H9 (cell line): ENCODE results near the gene OR2Y1. TPM values are rescaled to one million over a fixed set of nuclear protein-coding genes. Genes with fewer than 3 reads are reported as not detected.

Source experiments
- DNase-seq: peaks from one replicate; pipeline ENCODE4 v3.0.0-alpha.2; 2017
- H2AFZ ChIP-seq: one replicate; pipeline ENCODE4 v1.6.1; 2013; ENCODE audit warnings: mild to moderate bottlenecking, low read length, control low read depth, moderate library complexity
- H2AK5ac ChIP-seq: 2 replicates; pipeline ENCODE4 v1.6.1; 2013; ENCODE audit warnings: low read length, control low read depth, mixed read lengths; ENCODE audit not compliant: insufficient read length
- H2BK120ac ChIP-seq: one replicate; pipeline ENCODE4 v1.6.1; 2013; ENCODE audit warnings: low read depth, mild to moderate bottlenecking, low read length, control low read depth, inconsistent platforms; ENCODE audit not compliant: poor library complexity, severe bottlenecking
- H2BK12ac ChIP-seq: 2 replicates; pipeline ENCODE4 v1.6.1; 2013; ENCODE audit warnings: low read length, control low read depth, mixed read lengths, low read depth; ENCODE audit not compliant: insufficient read length
- H2BK15ac ChIP-seq: 2 replicates; pipeline ENCODE4 v1.6.1; 2013; ENCODE audit warnings: low read depth, low read length, control low read depth
- H2BK20ac ChIP-seq: one replicate; pipeline ENCODE4 v1.6.1; 2013; ENCODE audit warnings: low read depth, mild to moderate bottlenecking, low read length, control low read depth, inconsistent platforms; ENCODE audit not compliant: poor library complexity, severe bottlenecking
- H2BK5ac ChIP-seq: 2 replicates; pipeline ENCODE4 v1.6.1; 2013; ENCODE audit warnings: low read length, control low read depth, mixed read lengths; ENCODE audit not compliant: insufficient read length
- H3K14ac ChIP-seq: 2 replicates; pipeline ENCODE4 v1.6.1; 2013; ENCODE audit warnings: low read length, control low read depth; ENCODE audit not compliant: insufficient read depth
- H3K18ac ChIP-seq: 2 replicates; pipeline ENCODE4 v1.6.1; 2013; ENCODE audit warnings: low read depth, mild to moderate bottlenecking, mixed read lengths, low read length, control low read depth; ENCODE audit not compliant: insufficient read length
- H3K23ac ChIP-seq: 2 replicates; pipeline ENCODE4 v1.6.1; 2013; ENCODE audit warnings: low read length, control low read depth, mixed read lengths, low read depth; ENCODE audit not compliant: insufficient read length
- H3K23me2 ChIP-seq: 2 replicates; pipeline ENCODE4 v1.6.1; 2013; ENCODE audit warnings: low read depth, mild to moderate bottlenecking, mixed read lengths, low read length, control low read depth; ENCODE audit not compliant: insufficient read length, poor library complexity, severe bottlenecking
- H3K27ac ChIP-seq: 2 replicates; pipeline ENCODE4 v1.5.1; 2013; ENCODE audit warnings: low read length, control low read depth, mixed read lengths, low read depth; ENCODE audit not compliant: insufficient read length
- H3K27me3 ChIP-seq: 2 replicates; pipeline ENCODE4 v1.6.1; 2013; ENCODE audit warnings: low read length, control low read depth, inconsistent platforms; ENCODE audit not compliant: insufficient read depth
- H3K4ac ChIP-seq: 2 replicates; pipeline ENCODE4 v1.6.1; 2013; ENCODE audit warnings: low read depth, mild to moderate bottlenecking, control low read depth, inconsistent platforms, low read length, moderate library complexity
- H3K4me1 ChIP-seq: 2 replicates; pipeline ENCODE4 v1.6.1; 2013; ENCODE audit warnings: low read length, control low read depth, inconsistent platforms; ENCODE audit not compliant: insufficient read depth
- H3K4me2 ChIP-seq: 2 replicates; pipeline ENCODE4 v1.6.1; 2013; ENCODE audit warnings: low read length, control low read depth, mixed read lengths; ENCODE audit not compliant: insufficient read length, insufficient read depth
- H3K56ac ChIP-seq: 2 replicates; pipeline ENCODE4 v1.6.1; 2013; ENCODE audit warnings: low read depth, mild to moderate bottlenecking, mixed read lengths, low read length, control low read depth; ENCODE audit not compliant: insufficient read length
- H3K79me1 ChIP-seq: 2 replicates; pipeline ENCODE4 v1.6.1; 2013; ENCODE audit warnings: low read depth, mild to moderate bottlenecking, moderate library complexity, low read length, control low read depth, inconsistent platforms; ENCODE audit not compliant: insufficient read depth, poor library complexity, severe bottlenecking
- H3K79me2 ChIP-seq: 2 replicates; pipeline ENCODE4 v1.6.1; 2013; ENCODE audit warnings: low read length, control low read depth, inconsistent platforms; ENCODE audit not compliant: insufficient read depth
- H3K9ac ChIP-seq: 2 replicates; pipeline ENCODE4 v1.6.1; 2013; ENCODE audit warnings: low read length, control low read depth, mixed read lengths; ENCODE audit not compliant: insufficient read length; ENCODE audit errors: extremely low read depth
- H3K9me3 ChIP-seq: one replicate; pipeline ENCODE4 v1.6.1; 2013; ENCODE audit warnings: low read depth, low read length, inconsistent platforms; ENCODE audit not compliant: control insufficient read depth
- H3T11ph ChIP-seq: one replicate; pipeline ENCODE4 v1.6.1; 2013; ENCODE audit warnings: mild to moderate bottlenecking, low read length, control low read depth, inconsistent platforms
- H4K20me1 ChIP-seq: one replicate; pipeline ENCODE4 v1.6.1; 2013; ENCODE audit not compliant: control insufficient read depth, insufficient read length, insufficient read depth
- H4K5ac ChIP-seq: 2 replicates; pipeline ENCODE4 v1.6.1; 2013; ENCODE audit warnings: low read depth, mild to moderate bottlenecking, mixed read lengths, low read length, control low read depth; ENCODE audit not compliant: insufficient read length
- H4K8ac ChIP-seq: replicated peaks from 2 replicates; pipeline ENCODE4 v1.6.1; 2013; ENCODE audit warnings: low read length, control low read depth, mixed read lengths, low read depth; ENCODE audit not compliant: insufficient read length
- H4K91ac ChIP-seq: 2 replicates; pipeline ENCODE4 v1.6.1; 2013; ENCODE audit warnings: low read depth, mild to moderate bottlenecking, moderate library complexity, mixed read lengths, low read length, control low read depth; ENCODE audit not compliant: insufficient read length
- H3K27ac Mint-ChIP-seq, 3 experiments: 2 replicates in 2 of 3; 3 replicates in 1 of 3; pipeline ENCODE4 v1.8.0; 2020 to 2021; ENCODE audit warnings: mixed read lengths in 3 of 3, mild to moderate bottlenecking in 1 of 3, moderate library complexity in 1 of 3
- H3K27me3 Mint-ChIP-seq: 2 replicates; pipeline ENCODE4 v1.8.0; 2021; ENCODE audit warnings: low read depth, mild to moderate bottlenecking, moderate library complexity, mixed read lengths
- H3K36me3 Mint-ChIP-seq, 3 experiments: 2 replicates in 2 of 3; 3 replicates in 1 of 3; pipeline ENCODE4 v1.8.0; 2020 to 2021; ENCODE audit warnings: low read depth in 3 of 3, mixed read lengths in 3 of 3; ENCODE audit not compliant: insufficient read depth in 1 of 3
- H3K4me1 Mint-ChIP-seq, 2 experiments: 2 replicates each; pipeline ENCODE4 v1.8.0; 2020; ENCODE audit warnings: mixed read lengths in 2 of 2
- H3K4me3 Mint-ChIP-seq, 2 experiments: 2 replicates in 1 of 2; 3 replicates in 1 of 2; pipeline ENCODE4 v1.8.0; 2020 to 2021; ENCODE audit warnings: mild to moderate bottlenecking in 2 of 2, mixed read lengths in 2 of 2, moderate library complexity in 1 of 2
- H3K9me3 Mint-ChIP-seq, 2 experiments: 2 replicates in 1 of 2; 3 replicates in 1 of 2; pipeline ENCODE4 v1.8.0; 2020; ENCODE audit warnings: mild to moderate bottlenecking in 2 of 2, mixed read lengths in 2 of 2, moderate library complexity in 1 of 2
- WGBS: extraction: QIAGEN DNeasy Blood & Tissue Kit; methylation state at CpG from one replicate; pipeline ENCODE4 v1.1.7; 2013; ENCODE audit warnings: missing lambda C conversion rate, low lambda C conversion rate, mixed read lengths; ENCODE audit not compliant: insufficient read length; ENCODE audit errors: extremely low coverage; 5-methylcytosine and 5-hydroxymethylcytosine counted together
- total RNA-seq: library from RNA; stranded (reverse); gene quantifications from 2 replicates; pipeline ENCODE4 v1.2.1, GENCODE V29; 2021
- TF ChIP-seq, protein P1 (sequence below): fragments of 200-600 bp; sonication (generic); conservative IDR thresholded peaks from 3 replicates; pipeline ENCODE4 v1.8.0; 2021; ENCODE audit warnings: antibody characterized with exemption, mild to moderate bottlenecking

The OR2Y1 gene
- total RNA-seq, 1 experiment from 2014 or later: not detected

DNA sequence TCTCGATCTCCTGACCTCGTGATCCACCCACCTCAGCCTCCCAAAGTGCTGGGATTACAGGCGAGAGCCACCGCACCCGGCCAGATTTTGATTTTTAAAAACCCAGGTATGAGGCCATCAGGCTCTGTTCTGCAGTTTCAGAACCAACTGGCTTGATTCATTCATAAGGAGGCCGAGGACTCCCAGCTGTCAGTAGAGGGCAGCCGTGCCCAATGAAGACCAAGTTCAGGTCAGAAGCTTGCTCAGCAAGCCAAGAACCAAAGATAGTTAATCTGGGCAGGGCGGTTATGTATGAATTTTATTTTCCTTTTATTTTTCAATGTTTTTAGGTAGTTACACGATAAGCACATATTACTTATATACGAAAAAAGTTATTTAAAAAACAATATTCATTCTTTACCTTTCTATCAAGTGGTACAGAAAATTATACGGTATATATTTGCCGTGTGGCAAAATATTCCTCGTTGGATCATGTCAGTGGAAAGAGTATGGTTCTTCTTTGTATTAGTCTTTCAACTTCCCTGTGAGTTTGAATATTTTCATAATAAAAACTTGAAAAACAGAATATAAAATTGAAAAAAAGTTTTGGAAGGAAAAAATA is 44.7 kb upstream of the OR2Y1 start:
- Histone ChIP-seq H3K9ac (no peak overlapping the region), H2AFZ (no peak overlapping the region), H2BK5ac (no peak overlapping the region), H3K56ac (no peak overlapping the region), H3K79me2 (no peaks in the 10 kb centered on the region), H3K27me3 (no peaks in the 10 kb centered on the region), H3K18ac (no peak overlapping the region), H2BK15ac (no peak overlapping the region), H4K91ac (no peak overlapping the region), H4K8ac (no peak overlapping the region), H3K79me1 (no peaks in the 10 kb centered on the region), H4K5ac (no peak overlapping the region), H2BK20ac (no peak overlapping the region), H2BK120ac (no peak overlapping the region), H4K20me1 (no peaks in the 10 kb centered on the region), H3K4me2 (no peak overlapping the region), H3K27ac (no peak overlapping the region), H3K9me3 (no peaks in the 10 kb centered on the region), H3K4ac (no peak overlapping the region), H3K14ac (no peak overlapping the region), H3K4me1 (peaks cover 12% of the 10 kb centered on the region; the same call in 1 of the 2 replicates), H3T11ph (no peak overlapping the region), H3K23me2 (no peaks in the 10 kb centered on the region), H2AK5ac (no peak overlapping the region), H2BK12ac (no peak overlapping the region), H3K23ac (no peak overlapping the region)
- Mint-ChIP-seq H3K27ac (peak overlapping the region in 1 of 3 experiments; percentile 67; a peak in 1 of 7 replicates), H3K9me3 (peaks cover 11 to 19% of the 10 kb centered on the region in 2 experiments), H3K4me1 (peaks cover 40 to 43% of the 10 kb centered on the region in 2 experiments), H3K27me3 (peaks cover 6% of the 10 kb centered on the region; the same call in 1 of the 2 replicates), H3K36me3 (peaks cover under 1 to 17% (median 14%) of the 10 kb centered on the region in 3 experiments; a peak in 6 of 7 replicates), H3K4me3 (no peak overlapping the region)
- TF ChIP-seq, protein P1, sequence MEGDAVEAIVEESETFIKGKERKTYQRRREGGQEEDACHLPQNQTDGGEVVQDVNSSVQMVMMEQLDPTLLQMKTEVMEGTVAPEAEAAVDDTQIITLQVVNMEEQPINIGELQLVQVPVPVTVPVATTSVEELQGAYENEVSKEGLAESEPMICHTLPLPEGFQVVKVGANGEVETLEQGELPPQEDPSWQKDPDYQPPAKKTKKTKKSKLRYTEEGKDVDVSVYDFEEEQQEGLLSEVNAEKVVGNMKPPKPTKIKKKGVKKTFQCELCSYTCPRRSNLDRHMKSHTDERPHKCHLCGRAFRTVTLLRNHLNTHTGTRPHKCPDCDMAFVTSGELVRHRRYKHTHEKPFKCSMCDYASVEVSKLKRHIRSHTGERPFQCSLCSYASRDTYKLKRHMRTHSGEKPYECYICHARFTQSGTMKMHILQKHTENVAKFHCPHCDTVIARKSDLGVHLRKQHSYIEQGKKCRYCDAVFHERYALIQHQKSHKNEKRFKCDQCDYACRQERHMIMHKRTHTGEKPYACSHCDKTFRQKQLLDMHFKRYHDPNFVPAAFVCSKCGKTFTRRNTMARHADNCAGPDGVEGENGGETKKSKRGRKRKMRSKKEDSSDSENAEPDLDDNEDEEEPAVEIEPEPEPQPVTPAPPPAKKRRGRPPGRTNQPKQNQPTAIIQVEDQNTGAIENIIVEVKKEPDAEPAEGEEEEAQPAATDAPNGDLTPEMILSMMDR: peak; percentile 80
- WGBS: no CpG with 5 or more reads among the region's 13 CpGs
- DNase-seq: peak; percentile 80
